8988T (cell line): ENCODE measurements around the gene CLCN2.

Source experiments
- DNase-seq: peaks from one replicate; pipeline ENCODE4 v3.0.0; 2011

CLCN2 gene

DNA sequence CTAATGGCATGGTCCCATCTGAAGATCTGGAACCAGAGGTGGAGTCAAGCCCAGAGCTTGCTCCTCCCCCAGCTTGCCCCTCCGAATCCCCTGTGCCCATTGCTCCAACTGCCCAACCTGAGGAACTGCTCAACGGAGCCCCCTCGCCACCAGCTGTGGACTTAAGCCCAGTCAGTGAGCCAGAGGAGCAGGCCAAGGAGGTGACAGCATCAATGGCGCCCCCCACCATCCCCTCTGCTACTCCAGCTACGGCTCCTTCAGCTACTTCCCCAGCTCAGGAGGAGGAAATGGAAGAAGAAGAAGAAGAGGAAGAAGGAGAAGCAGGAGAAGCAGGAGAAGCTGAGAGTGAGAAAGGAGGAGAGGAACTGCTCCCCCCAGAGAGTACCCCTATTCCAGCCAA is 39.7 kb downstream of the CLCN2 start:
- no peak for DNase-seq

- peak; percentile 98 for DNase-seq
Measured at GRCh38 chr3:184320104-184320445, 41.3 kb downstream of the CLCN2 start.

GRCh38 chr3:184317201-184317600 is 44.2 kb downstream of the CLCN2 start:
- no peak for DNase-seq

- no peak for DNase-seq
Measured at GRCh38 chr3:184316792-184317191, 44.6 kb downstream of the CLCN2 start.

DNA sequence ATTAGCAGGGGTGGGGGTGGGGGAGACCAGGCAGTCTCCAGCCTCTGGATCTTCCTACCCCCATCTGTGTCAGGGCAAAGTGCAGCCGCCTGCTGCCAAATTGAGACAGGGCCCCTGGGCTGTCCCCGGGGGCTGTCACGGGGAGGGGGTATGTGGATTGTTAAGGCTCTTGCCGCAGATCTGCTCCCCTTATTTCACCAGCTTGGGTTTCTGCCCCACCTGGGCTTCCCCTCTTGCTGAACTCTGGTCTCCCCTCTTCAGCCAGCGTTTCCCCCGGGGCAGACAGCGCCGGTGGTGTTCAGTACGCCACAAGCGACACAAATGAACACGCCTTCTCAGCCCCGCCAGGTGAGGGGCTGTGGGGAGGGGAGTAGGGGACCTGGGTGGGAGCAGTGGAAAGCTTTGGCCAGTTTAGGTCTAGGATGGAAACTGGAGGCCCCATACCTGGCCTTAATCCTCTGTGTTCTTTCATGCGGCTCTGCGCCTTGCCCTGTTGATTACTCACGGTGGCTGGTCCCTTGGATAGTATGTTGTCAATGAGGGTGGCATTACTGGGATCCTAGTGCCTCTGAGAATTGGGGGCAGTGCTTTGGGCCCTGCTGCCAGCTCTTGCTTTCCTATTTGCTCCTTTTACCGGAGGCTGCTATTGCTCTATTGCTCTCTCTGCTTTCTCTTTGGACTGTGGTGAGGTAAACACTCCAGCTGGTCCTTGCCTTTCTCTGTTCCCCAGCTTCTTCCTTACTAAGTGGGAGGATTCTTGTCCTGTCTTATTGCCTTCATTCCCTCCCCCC is 45.3 kb downstream of the CLCN2 start:
- DNase-seq: no peak

DNA sequence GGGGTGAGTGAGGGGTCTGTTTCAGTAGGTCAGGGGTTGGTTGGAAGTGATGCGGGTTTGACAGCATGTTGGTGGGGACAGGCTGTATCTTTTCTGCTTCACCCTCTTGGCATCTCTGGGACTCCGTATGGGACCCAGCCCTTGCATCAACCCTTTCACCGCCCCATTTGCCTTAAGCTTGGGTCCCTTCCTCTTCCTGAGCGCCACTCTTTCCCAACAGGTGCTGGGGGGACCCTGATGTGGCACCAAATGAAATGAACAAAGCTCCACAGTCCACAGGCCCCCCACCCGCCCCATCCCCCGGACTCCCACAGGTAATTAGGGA is 45.9 kb downstream of the CLCN2 start:
- no peak for DNase-seq

DNA sequence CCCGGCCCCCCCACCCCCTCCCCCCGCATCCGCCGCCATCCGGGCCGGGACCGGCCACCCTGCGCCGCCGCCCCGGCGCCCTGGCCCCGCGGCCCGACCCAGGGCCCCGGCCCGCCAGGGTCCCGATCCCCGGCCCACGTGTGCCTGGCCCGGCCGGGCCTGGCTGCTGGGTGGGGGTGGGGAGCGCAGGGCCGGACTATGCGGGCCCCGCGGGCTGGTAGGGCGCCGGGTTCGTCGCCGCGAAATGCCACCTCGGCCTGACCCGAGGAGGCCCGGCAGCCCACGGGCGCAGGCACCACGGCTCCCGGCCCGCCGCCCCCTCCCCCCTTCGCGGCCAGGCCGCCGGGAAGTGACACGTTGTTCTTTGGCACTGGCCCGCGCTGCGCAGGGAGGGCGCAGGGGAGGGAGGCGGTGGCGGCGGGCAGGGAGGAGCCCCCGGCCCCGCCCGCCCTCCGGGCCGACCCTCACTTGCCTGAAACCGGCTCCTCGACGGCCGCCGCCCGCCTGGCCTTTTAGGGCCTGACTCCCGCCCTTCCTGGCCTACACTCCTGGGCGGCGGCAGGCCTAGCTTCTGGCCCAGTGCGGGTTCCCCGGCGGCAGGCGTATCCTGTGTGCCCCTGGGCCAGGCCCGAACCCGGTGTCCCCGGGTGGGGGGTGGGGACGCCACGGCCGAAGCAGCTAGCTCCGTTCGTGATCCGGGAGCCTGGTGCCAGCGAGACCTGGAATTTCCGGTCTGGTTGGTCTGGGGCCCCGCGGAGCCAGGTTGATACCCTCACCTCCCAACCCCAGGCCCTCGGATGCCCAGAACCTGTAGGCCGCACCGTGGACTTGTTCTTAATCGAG is 46.5 kb downstream of the CLCN2 start:
- no peak for DNase-seq

DNA sequence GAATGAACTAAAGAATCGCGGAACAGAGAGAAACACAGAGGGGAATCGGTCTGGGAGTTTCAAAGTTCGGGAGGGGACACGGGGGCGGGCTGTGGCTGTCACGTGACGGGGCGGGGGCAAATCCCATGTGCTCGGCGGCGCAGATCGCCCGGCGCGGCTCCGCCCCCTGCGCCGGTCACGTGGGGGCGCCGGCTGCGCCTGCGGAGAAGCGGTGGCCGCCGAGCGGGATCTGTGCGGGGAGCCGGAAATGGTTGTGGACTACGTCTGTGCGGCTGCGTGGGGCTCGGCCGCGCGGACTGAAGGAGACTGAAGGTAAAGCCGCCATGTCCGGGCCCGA is 47.1 kb downstream of the CLCN2 start, which contains the start of gene EIF4G1:
TSS of gene EIF4G1 (plus strand) at position 244 of the 337 bp plus-strand sequence. CDS start 1,191 bp downstream, outside the sequence.
- DNase-seq: peak; percentile 98

GRCh38 chr3:184311633-184312032 is 49.8 kb downstream of the CLCN2 start:
- no peak for DNase-seq

DNA sequence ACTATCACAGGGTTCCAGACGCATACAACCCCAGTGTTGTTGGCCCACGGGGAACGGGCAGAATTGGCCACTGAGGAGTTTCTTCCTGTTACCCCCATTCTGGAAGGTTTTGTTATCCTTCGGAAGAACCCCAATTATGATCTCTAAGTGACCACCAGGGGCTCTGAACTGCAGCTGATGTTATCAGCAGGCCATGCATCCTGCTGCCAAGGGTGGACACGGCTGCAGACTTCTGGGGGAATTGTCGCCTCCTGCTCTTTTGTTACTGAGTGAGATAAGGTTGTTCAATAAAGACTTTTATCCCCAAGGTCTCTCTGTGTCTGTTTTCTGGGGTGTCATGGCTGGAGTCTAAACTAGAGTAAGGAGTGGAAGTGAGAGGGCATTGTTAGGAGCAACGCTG is 52.7 kb downstream of the CLCN2 start:
- no peak for DNase-seq

DNA sequence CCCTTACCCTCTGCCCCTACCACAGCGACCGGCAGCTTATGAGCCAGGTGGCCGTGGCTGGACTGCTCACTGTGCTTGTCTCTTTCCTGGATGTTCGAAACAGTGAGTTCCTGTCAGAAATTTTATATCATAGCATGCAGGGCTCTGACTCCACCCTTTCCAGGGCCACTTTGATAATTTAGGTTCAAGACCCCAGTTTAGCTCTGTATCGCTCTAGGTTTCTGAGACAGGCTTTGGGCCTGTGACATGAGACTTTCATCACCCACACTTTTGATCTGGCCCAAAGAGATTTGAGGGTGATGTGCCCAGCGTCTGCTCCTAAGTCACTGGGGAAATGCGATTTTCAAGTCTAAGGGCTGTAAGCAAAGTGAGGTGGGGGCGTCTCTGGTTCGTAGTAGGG is 53.5 kb downstream of the CLCN2 start:
- no peak for DNase-seq

DNA sequence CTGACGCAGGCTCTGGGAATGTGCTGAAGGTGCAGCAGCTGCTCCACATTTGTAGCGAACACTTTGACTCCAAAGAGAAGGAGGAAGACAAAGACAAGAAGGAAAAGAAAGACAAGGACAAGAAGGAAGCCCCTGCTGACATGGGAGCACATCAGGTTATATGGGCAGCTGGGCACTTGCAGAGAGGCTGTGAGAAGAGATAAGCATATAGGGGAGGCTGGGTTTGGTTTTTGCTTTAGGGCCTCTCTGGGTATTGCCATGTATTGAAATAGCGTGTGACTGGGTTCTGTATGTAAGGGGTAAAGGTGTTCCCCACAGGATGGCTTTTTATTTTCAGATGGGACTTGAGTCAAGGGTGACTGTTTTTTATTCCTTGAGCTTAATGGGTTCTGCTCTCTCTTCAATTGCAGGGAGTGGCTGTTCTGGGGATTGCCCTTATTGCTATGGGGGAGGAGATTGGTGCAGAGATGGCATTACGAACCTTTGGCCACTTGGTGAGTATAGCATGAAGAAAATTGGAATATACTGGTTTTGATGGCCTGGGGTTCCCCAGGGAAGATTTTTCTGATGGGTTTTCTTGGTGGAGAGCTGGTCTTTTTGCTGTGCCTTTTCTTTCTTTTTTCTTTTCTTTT is 54.9 kb downstream of the CLCN2 start:
- DNase-seq: no peak

GRCh38 chr3:184305577-184305976 is 55.8 kb downstream of the CLCN2 start:
- no peak for DNase-seq

- DNase-seq: peak; percentile 44
Measured at GRCh38 chr3:184300378-184300720, 61.1 kb downstream of the CLCN2 start.

DNA sequence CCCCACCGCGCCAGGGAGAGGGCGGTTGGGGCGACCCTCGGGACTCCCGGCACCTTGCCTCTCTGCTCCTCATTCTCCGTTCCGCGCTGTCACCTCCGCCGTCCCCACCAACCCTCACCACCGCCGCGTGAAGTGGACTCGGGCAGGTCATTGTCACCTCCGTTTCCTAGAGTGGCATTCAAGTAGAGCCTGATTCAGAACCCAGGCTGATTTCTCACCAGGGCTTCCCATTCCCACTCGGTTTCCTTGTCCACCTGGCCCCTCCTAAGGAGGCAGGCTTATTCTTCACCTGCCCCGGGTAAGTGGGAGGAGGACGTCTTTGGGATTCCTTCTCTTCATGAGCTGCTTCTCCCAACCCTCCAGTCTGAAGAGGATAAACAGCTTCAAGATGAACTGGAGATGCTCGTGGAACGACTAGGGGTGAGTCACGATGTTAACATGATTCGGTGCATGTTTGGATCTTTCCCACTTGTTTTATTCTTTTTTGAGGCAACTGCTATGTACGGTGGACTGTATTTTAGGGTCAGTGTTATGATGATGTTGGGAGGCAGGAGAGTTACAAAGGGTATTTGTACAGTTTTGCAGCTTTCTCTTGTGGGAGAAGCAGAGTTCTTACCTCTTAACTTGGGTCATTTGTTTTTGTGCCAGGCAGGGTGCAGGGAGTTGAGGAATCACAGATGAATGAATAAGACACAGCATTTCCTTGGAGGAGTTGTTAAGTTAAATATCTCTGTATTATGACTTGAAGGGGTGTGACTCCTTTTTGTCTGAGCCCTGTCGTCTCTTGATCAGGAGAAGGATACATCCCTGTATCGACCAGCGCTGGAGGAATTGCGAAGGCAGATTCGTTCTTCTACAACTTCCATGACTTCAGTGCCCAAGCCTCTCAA is 61.7 kb downstream of the CLCN2 start:
- no peak for DNase-seq

- DNase-seq: peak; percentile 89
Measured at GRCh38 chr3:184298759-184299487, 62.5 kb downstream of the CLCN2 start, which contains the start of gene PSMD2. Gene PSMD2 (plus strand): TSS chr3:184299241. CDS start chr3:184299267, 26 bp downstream.

DNA sequence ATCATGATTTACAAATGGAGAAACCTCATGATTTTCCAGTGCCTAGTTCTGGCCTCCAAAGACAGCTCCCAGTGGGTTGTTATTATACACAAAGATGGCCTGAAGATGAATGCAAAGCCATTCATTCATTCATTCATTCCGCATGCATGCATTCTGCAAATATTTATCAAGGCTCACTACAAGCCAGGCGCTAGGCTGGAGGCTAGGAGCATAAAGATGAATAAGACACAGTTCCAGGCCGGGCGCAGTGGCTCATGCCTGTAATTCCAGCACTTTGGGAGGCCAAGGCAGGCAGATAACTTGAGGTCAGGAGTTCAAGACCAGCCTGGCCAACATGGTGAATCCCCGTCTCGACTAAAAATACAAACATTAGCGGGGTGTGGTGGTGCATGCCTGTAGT is 64.8 kb downstream of the CLCN2 start:
- no peak for DNase-seq
